Keratinocyte (primary cell): Measurements from ENCODE around the gene NR1H4.

Experiments
- CTCF ChIP-seq, 3 experiments: IDR thresholded peaks in 1 of 3; conservative IDR thresholded peaks in 1 of 3; optimal IDR thresholded peaks in 1 of 3; 2 replicates in 2 of 3; 3 replicates in 1 of 3; pipeline versions ENCODE3 to v1.5.1; 2011; ENCODE audit warnings: low read length in 3 of 3, mild to moderate bottlenecking in 3 of 3, moderate library complexity in 2 of 3, control low read depth in 1 of 3, inconsistent platforms in 1 of 3; ENCODE audit not compliant: insufficient read depth in 2 of 3; ENCODE audit errors: extremely low read depth in 1 of 3
- EZH2 ChIP-seq: IDR thresholded peaks from one replicate; pipeline ENCODE4 v1.6.1; 2012; ENCODE audit warnings: inconsistent platforms, mild to moderate bottlenecking, low read length, moderate library complexity

GRCh38 chr12:100497105-100497795, 23.6 kb downstream of the NR1H4 start:
- TF ChIP-seq CTCF (optimal IDR thresholded peaks at IDR 0.05 in 1 of 3, IDR thresholded peaks at IDR 0.05 in 1 of 3, conservative IDR thresholded peaks at IDR 0.05 in 1 of 3; ENCODE audit: extremely low read depth in 1 of 3, insufficient read depth in 2 of 3, low read length in 3 of 3) (no peak), EZH2 (no peak)
